Stimulated activated CD8-positive, alpha-beta memory T cell treated with anti-CD3 and anti-CD28 coated beads, Interleukin-4, amount 100 ng/mL, for 24 hours (primary cell): ENCODE data around the gene STK39.

Source experiments
- DNase-seq: peaks from one replicate; pipeline ENCODE4 v3.0.0-alpha.2; 2020; ENCODE audit warnings: low read depth

Gene STK39

GRCh38 chr2:168207851-168208250, 39.5 kb downstream of the STK39 start:
- no peak for DNase-seq

DNA sequence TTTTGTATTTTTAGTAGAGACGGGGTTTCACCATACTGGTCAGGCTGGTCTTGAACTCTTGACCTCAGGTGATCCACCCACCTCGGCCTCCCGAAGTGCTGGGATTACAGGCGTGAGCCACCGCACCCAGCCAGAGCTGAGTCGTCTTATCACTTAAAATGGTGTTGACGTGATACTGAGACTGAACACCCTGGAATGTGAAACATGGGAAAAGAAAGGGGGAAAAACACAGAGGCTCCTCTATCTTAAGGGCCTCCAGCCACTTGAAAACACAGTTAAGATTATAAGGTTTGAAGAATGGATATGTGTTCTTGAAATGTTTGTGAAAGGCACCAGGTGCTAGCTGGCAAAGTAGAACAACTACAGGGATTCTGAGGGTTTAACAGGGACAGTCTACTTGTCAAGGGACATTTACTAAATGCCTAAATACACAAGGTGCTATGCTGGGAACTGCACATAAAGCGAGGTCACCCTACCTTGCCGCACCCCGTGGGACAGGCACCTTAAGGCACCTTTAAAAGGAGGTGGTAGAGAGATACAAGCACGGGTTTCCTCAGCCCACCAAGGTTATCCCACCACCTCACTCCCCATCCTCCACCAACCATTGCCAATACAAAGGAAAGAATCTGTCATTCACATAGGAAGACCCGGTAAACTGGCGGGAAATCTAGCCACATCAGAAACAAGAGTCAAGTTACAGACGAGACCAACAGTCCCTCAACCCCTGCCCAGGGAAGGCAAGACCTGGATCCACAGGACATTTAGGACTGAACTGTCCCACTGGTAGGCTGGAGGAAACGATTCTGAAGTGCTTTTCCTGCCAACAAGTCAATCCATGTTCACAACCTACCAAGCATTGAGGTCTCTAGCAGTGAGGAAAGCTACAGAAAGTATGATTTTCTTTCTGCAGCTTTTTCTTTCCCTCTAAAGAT, 43.4 kb downstream of the STK39 start:
- no peak for DNase-seq

GRCh38 chr2:168201584-168202116, 45.7 kb downstream of the STK39 start:
- DNase-seq = no peak

DNA sequence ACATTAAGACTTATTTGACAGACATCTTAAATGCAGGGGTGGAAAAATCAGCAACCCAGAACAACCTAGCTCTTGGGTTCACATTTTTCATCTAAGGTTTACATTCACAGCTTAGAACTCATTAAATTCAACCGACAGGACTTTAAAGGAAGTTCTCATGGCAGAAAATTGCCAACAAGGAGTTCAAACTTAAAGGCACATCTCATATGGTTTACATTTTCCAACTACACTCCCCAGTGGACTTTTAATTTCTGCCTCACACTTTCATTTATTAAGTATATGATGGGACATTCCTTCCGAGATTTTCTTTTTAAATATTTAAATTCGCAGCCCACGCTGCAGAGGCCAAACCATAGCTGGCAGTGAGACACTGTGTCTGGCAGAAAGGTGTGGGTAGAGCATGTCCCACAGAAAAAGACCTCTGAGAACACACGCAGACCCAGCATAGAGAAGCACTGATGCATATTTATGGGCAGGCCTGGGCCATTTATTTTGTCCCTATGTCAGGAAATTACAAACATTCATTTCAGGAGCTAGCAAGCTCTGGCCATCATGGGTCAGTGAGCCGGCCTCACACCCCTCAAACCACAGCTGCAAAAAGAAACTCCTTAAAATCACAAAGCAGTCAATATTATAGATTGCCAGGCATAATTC, 46.3 kb downstream of the STK39 start:
- DNase-seq = no peak

GRCh38 chr2:168198476-168199207, 48.8 kb downstream of the STK39 start:
- no peak for DNase-seq

GRCh38 chr2:168196764-168197180, 50.6 kb downstream of the STK39 start:
- no peak for DNase-seq

DNA sequence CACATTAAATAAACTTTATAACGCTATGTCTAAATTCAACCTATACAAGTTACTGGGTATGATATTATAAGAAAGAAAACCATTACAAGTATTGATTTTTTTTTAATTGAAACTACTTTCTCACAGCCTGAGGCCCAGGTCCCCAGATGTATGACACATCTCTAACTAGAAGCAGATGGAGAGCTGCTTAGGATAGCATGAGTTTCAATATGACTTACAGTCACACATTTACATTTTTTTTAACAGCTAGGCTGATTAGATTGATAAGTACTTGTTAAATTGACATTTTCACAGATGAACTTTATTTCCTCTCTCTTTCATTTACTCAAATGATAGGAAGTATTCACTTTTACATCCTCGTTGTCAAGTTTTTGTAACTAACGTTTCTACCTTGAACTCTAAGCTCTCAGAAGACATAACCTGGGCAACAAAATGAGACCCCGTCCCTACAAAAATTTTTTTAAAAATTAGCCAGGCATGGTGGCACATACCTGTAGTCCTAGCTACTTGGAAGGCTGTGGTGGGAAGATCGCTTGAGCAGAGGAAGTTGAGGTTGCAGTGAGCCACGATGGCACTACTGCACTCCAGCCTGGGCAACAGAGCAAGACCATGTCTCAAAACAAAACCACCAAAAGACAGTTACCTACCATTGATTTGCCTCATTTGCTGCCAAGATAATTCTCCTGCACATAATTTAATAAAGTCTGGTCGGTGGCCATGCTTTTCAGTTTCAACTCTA, 52.4 kb downstream of the STK39 start:
- DNase-seq = peak; percentile 11

DNA sequence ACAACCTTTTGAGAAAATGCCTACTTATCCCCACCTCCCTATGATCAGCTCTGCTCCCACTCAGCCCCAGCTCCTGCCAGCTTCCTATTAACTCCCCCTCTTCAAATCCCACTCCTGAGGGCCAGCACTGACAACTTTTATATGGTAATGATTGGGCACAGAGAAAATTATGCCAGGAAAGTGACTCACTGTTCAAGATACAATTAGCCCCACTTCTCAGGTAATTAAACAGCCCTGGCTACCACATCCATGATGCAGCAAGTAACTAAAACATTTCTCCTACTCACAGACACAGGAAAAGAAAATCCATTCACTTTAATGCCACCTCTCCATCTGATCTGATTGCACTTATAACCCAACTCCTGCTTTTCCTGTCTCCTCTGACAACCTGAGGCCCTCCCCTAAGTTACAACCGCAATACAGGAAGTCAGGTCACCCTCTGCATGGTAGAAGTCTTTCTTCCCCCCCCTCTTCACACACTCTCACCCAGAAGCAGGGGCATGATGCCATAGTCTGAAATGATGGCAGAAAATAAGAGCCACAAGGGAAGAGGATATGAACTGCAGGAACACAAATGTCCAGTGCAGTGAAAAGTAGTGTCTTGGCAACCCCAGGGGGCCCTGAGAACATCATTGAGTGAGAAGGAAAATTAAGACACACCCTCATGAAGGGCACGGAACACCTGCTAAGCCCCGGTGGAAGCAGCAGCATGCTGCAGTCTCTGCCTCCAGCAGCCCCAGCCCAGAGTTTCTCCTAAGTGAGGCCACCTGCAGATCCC, 54.4 kb downstream of the STK39 start:
- no peak for DNase-seq

DNA sequence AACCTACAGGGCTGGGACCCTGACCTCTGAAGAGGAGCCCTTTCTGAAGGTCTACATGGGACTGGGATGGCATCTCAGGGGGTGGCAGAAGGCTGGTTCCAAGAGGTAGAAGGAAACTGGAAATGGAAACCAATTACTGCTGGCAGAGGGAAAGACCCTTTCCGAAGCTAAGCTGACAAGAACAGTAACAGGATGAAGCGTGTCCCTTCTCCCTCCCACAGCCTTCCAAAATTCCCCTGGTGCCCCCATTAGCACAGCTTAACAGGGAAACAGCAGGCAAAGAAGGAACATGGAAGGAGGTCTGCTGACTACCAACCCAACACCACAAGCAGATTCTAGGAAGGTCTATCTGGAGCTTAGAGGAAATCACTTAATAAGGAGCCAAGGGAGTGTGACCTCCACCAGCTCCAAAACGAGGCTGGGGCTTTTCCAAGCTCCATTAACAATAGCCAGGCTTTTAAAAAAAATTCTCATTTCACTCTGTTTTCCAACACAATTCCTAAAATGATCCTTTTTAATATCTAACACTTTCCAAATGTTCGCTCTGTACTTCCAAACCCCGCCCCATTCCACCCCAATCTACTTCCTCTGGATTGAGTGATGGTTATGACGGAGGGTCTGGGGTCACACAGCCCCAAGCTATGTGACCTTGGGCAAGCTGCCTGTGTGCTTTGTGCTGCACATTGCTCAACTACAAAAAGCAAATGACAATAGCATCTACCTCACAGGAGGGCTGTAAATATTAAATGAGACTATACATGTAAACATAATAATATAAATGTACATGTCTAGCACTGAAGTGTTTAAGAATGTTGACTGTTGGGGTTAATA, 55.2 kb downstream of the STK39 start:
- no peak for DNase-seq

DNA sequence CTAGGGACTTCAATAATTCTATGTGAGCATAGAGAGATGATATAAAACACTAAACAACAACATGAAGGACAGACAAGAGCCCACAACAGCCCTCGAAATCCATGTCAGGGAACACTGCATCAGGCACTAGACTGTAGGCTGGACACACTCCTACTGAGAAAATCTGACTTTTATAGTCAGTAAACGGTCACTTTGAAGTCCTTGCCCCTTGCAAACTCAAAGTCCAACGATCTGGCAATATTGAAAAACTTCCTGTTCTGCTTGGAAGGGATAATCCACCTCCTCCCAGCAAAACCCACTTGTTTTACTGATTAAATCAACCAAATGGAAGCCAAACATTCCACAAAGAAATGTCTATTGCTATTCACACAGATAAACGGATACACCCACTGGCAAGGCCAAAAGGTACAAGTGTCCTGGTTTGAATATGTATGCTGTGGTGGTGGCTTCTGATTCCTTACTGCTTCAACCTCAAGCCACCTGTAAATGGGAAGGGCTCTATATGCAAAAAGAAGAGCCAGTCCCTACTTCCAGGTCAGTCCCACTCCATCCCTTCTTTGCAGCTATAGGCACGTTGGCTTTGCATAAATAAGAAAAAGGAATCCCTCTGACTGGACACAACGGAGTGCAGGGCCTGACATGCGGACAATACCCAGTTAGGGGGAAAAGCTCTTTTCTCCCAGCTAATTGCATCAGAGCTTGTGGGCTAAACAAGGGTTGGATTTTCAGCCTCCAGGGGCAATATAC, 56.6 kb downstream of the STK39 start:
- DNase-seq = no peak

GRCh38 chr2:168189835-168190569, 57.4 kb downstream of the STK39 start:
- no peak for DNase-seq

- DNase-seq = no peak
These were observed 59.4 kb downstream of the STK39 start for GRCh38 chr2:168188002-168188401.

DNA sequence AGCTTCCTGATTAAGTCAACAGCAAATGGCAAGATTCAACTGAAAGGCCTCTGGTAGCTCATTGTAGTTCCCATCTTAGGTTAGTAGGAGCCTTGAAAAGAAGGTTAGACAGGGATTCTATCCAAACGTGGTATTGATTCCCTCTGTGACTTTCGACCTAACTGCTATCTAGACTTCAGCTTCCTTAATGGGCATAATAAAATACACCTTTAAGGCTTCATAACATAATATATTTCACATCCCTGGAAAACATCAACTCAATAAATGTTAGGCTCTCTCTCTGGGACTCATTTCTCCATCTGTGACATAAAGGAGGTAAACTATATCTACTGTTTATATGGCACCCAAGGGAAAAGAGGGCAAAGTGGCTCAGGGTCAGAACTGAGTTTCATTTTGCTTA, 60.9 kb downstream of the STK39 start:
- no peak for DNase-seq

GRCh38 chr2:168185583-168186274, 61.7 kb downstream of the STK39 start:
- no peak for DNase-seq

GRCh38 chr2:168184681-168185513, 62.5 kb downstream of the STK39 start:
- no peak for DNase-seq

DNA sequence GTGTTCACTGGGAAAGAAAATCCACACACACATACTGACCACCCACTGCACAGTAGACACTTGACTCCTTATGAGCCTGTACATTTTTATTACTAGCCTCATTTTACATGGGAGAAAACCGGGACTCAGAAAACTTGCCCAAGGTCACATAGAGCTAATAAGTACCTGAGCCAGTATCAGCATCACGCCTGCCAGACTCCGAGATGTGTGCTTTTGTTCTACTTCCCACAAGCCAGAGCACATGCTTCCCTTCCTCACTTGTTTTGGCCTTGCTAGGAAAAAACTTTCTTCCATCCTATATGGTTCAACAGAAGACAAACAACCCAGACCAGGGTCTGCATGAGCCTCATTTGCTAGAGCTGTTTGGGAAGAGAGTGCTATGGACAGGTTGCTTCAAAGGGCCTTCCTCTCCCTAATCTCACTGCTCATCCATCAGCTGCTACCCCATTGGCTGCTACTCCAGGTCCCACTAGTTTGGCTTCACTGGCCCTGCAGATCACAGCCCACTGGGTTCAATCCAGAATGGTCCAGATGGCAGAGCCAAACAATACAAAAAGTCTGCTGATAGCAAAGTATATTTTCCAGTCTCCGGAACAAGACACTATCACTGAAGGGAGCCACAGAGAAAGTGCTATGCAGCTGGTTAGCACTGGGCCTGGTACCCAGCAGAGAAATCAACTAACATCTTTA, 63.9 kb downstream of the STK39 start:
- DNase-seq = no peak
